ENCODE data around the gene FMO2.

- TF ChIP-seq POLR2A (IDR thresholded peaks at IDR 0.05; ENCODE audit: low read depth, low read length) (no peak), POLR2AphosphoS5 (IDR thresholded peaks at IDR 0.05; ENCODE audit: low read depth, low read length) (no peak), TAF1 (IDR thresholded peaks at IDR 0.05; ENCODE audit: borderline replicate concordance, low read depth, low read length) (no peak)
These were observed 5.5 kb upstream of the FMO2 start for GRCh38 chr1:171179318-171180227.
